HG03108 (cell line): ENCODE data around the gene HHATL.

ENCODE experiments used
- ATAC-seq: cut with Tn5 transposase; IDR thresholded peaks from one replicate; pipeline ENCODE4 v1.9.1; 2021; ENCODE audit warnings: moderate library complexity; ENCODE audit not compliant: unreplicated experiment

Gene HHATL

GRCh38 chr3:42702066-42702951, at the start of gene HHATL:
TSS of gene HHATL (minus strand) at chr3:42702798. CDS start at chr3:42700826, 1,972 bp downstream.
- no peak for ATAC-seq

GRCh38 chr3:42751609-42752008, 49.0 kb upstream of the HHATL start:
- ATAC-seq, result no peak

- ATAC-seq, result no peak
Observed at GRCh38 chr3:42750834-42751233, 48.2 kb upstream of the HHATL start.

- ATAC-seq, result no peak
Observed at GRCh38 chr3:42749753-42750231, 47.2 kb upstream of the HHATL start.

- no peak for ATAC-seq
Observed at GRCh38 chr3:42749025-42749752, 46.6 kb upstream of the HHATL start.

- ATAC-seq, result no peak
Observed at GRCh38 chr3:42747581-42747980, 45.0 kb upstream of the HHATL start.

- no peak for ATAC-seq
Observed at GRCh38 chr3:42746455-42747450, 44.2 kb upstream of the HHATL start.

- ATAC-seq, result no peak
Observed at GRCh38 chr3:42745776-42746454, 43.3 kb upstream of the HHATL start.

- no peak for ATAC-seq
Observed at GRCh38 chr3:42745291-42745745, 42.7 kb upstream of the HHATL start.

GRCh38 chr3:42743204-42743995, 40.8 kb upstream of the HHATL start:
- ATAC-seq, result no peak

GRCh38 chr3:42742688-42743087, 40.1 kb upstream of the HHATL start:
- ATAC-seq, result no peak

- ATAC-seq, result no peak
Observed at GRCh38 chr3:42742259-42742658, 39.7 kb upstream of the HHATL start.

GRCh38 chr3:42741796-42742195, 39.2 kb upstream of the HHATL start:
- no peak for ATAC-seq

GRCh38 chr3:42739401-42740158, 37.0 kb upstream of the HHATL start:
- ATAC-seq, result no peak

- ATAC-seq, result no peak
Observed at GRCh38 chr3:42736531-42736930, 33.9 kb upstream of the HHATL start.

GRCh38 chr3:42736081-42736480, 33.5 kb upstream of the HHATL start:
- no peak for ATAC-seq

- ATAC-seq, result no peak
Observed at GRCh38 chr3:42735615-42736014, 33.0 kb upstream of the HHATL start.

GRCh38 chr3:42735019-42735418, 32.4 kb upstream of the HHATL start:
- no peak for ATAC-seq
